Thyroid gland (tissue), 4 donors: Measurements from ENCODE around the gene CARD14.
A peak's percentile ranks its signal among the peaks of the same experiment; 100 is the strongest.

Source experiments
- POLR2A ChIP-seq, 2 donors: fragments of 450-650 bp; IDR thresholded peaks; one replicate each; pipeline ENCODE4 v1.6.1; 2017; ENCODE audit warnings: antibody characterized with exemption in 2 of 2, mild to moderate bottlenecking in 2 of 2, moderate library complexity in 1 of 2
- TF ChIP-seq, protein P1 (sequence below), 6 experiments: fragments of 200-600 bp in 3 of 6; fragments of 450-650 bp in 3 of 6; sonication (generic) in 3 of 6; IDR thresholded peaks; one replicate each; pipeline ENCODE4 v1.5.1; 2016 to 2019; ENCODE audit warnings: antibody characterized with exemption in 6 of 6, mild to moderate bottlenecking in 2 of 6, inconsistent platforms in 1 of 6, moderate library complexity in 1 of 6

DNA sequence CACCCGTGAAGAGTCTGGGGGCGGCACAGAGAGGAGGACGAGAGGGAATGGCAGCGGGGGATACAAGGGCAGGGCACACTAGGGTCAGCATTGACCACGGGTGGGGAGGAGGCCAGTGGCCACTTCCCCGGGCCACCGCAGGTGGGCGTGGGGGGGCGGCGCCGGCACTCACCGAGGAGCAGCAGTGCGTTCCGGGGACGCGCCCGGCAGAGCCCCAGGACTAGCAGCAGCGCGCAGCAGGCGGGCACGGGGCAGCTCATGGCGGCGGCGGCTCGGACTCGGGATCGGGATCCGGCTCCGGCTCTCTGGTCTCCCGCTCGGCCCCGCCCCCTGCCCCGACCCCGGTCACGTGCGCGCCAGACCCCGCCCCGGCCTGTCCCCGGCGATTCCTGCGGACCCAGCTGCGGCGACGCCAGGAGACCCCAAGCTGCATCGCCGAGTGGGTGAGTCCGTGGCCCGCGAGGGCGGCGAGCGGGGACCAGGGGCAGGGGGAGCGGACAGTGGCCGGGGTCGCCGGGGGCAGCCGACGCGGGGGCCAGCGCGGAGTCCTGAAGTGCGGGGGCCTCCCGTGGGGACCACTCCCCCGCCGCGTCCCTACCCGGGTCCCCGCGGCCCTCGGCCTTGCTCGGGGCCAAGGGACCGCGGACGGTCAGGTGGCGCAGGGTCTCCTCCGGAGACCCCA, 50.4 kb downstream of the CARD14 start, which contains the start of the genes SGSH and SLC26A11:
- TF ChIP-seq, protein P1, sequence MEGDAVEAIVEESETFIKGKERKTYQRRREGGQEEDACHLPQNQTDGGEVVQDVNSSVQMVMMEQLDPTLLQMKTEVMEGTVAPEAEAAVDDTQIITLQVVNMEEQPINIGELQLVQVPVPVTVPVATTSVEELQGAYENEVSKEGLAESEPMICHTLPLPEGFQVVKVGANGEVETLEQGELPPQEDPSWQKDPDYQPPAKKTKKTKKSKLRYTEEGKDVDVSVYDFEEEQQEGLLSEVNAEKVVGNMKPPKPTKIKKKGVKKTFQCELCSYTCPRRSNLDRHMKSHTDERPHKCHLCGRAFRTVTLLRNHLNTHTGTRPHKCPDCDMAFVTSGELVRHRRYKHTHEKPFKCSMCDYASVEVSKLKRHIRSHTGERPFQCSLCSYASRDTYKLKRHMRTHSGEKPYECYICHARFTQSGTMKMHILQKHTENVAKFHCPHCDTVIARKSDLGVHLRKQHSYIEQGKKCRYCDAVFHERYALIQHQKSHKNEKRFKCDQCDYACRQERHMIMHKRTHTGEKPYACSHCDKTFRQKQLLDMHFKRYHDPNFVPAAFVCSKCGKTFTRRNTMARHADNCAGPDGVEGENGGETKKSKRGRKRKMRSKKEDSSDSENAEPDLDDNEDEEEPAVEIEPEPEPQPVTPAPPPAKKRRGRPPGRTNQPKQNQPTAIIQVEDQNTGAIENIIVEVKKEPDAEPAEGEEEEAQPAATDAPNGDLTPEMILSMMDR (IDR thresholded peaks at IDR 0.05) = peak in 1 of 6 experiments; percentile 16
- TF ChIP-seq POLR2A (IDR thresholded peaks at IDR 0.05) = peak in 1 of 2 donors; percentile 61
